Hepatocyte (in vitro differentiated cells): ENCODE data around the gene TRABD. TPM values are rescaled to one million over a fixed set of nuclear protein-coding genes. Genes with fewer than 3 reads are reported as not detected.

Experiments used
- DNase-seq: peaks from one replicate; pipeline ENCODE4 v3.0.0-alpha.2; 2016; ENCODE audit warnings: low spot score
- H2AFZ ChIP-seq: fragments of 200-600 bp; sonication (generic); 2 replicates; pipeline ENCODE4 v1.6.0; 2016; ENCODE audit warnings: antibody characterized with exemption, mild to moderate bottlenecking
- H3K27ac ChIP-seq: fragments of 200-600 bp; sonication (generic); 2 replicates; pipeline ENCODE4 v1.5.1; 2016; ENCODE audit warnings: mild to moderate bottlenecking
- H3K27me3 ChIP-seq: fragments of 200-600 bp; sonication (generic); 2 replicates; pipeline ENCODE4 v1.6.1; 2016
- H3K36me3 ChIP-seq: fragments of 200-600 bp; sonication (generic); replicated peaks from 2 replicates; pipeline ENCODE4 v1.5.1; 2016; ENCODE audit warnings: low read depth; ENCODE audit not compliant: insufficient read depth
- H3K4me1 ChIP-seq: fragments of 200-600 bp; sonication (generic); 2 replicates; pipeline ENCODE4 v1.5.1; 2016; ENCODE audit warnings: mild to moderate bottlenecking, moderate library complexity; ENCODE audit not compliant: insufficient read depth
- H3K4me2 ChIP-seq: fragments of 200-600 bp; sonication (generic); 2 replicates; pipeline ENCODE4 v1.6.0; 2016
- H3K4me3 ChIP-seq: fragments of 200-600 bp; sonication (generic); 2 replicates; pipeline ENCODE4 v1.5.1; 2016; ENCODE audit warnings: mild to moderate bottlenecking
- H3K79me2 ChIP-seq: fragments of 200-600 bp; sonication (generic); 2 replicates; pipeline ENCODE4 v1.6.0; 2017; ENCODE audit warnings: mild to moderate bottlenecking
- H3K9me2 ChIP-seq: fragments of 200-600 bp; sonication (generic); replicated peaks from 2 replicates; pipeline ENCODE4 v1.6.0; 2017; ENCODE audit warnings: mild to moderate bottlenecking; ENCODE audit not compliant: insufficient read depth
- H3K9me3 ChIP-seq: fragments of 200-600 bp; sonication (generic); 2 replicates; pipeline ENCODE4 v1.5.1; 2016; ENCODE audit warnings: low read depth, mild to moderate bottlenecking
- H4K20me1 ChIP-seq: fragments of 200-600 bp; sonication (generic); 2 replicates; pipeline ENCODE4 v1.6.0; 2016; ENCODE audit warnings: mild to moderate bottlenecking; ENCODE audit not compliant: insufficient read depth, poor library complexity, severe bottlenecking
- CTCF ChIP-seq: fragments of 200-600 bp; sonication (generic); IDR thresholded peaks from 2 replicates; pipeline ENCODE4 v1.5.1; 2016; ENCODE audit warnings: antibody characterized with exemption, mild to moderate bottlenecking; ENCODE audit not compliant: poor library complexity
- EZH2 ChIP-seq: fragments of 200-600 bp; sonication (generic); IDR thresholded peaks from 2 replicates; pipeline ENCODE4 v1.6.1; 2016; ENCODE audit warnings: antibody characterized with exemption, mild to moderate bottlenecking, borderline replicate concordance
- EZH2phosphoT487 ChIP-seq: fragments of 200-600 bp; sonication (generic); IDR thresholded peaks from one replicate; pipeline ENCODE4 v1.6.1; 2018; ENCODE audit warnings: antibody characterized with exemption, mild to moderate bottlenecking, low read depth, moderate library complexity; ENCODE audit not compliant: unreplicated experiment, severe bottlenecking
- WGBS: methylation state at CpG from one replicate; pipeline ENCODE4 v1.1.6; 2016; ENCODE audit warnings: low lambda C conversion rate; ENCODE audit errors: missing lambda C conversion rate; 5-methylcytosine and 5-hydroxymethylcytosine counted together
- polyA plus RNA-seq: library from polyadenylated mRNA; unstranded; fragments of >200 nt; fragmentation: Nextera tagmentation; extraction: Ambion mirVana; gene quantifications from 2 replicates; pipeline ENCODE4 v1.2.1, GENCODE V29; 2016
- total RNA-seq: library from RNA; depleted of rRNA; stranded (reverse); fragments of >200 nt; gene quantifications from 2 replicates; pipeline ENCODE4 v1.2.3, GENCODE V29; 2014

TRABD gene
- total and polyA plus RNA-seq, 2 experiments from 2014 or later = 25.9 to 62.3 TPM

GRCh38 chr22:50232481-50233151, 46.9 kb downstream of the TRABD start:
- TF ChIP-seq CTCF (no peak), EZH2 (no peak), EZH2phosphoT487 (no peak)
- Histone ChIP-seq H3K9me3 (no peaks in the 10 kb centered on the region), H3K27me3 (no peaks in the 10 kb centered on the region), H3K4me1 (no peaks in the 10 kb centered on the region), H3K79me2 (peaks cover 9% of the 10 kb centered on the region), H3K36me3 (no peaks in the 10 kb centered on the region), H3K9me2 (no peaks in the 10 kb centered on the region), H3K27ac (no peak overlapping the region), H4K20me1 (no peaks in the 10 kb centered on the region), H2AFZ (no peak overlapping the region), H3K4me3 (no peak overlapping the region), H3K4me2 (no peak overlapping the region)
- 97% methylated on average over 20 of the region's 20 CpGs for WGBS
- DNase-seq = no peak

- Histone ChIP-seq H3K4me1 (no peaks in the 10 kb centered on the region), H4K20me1 (no peaks in the 10 kb centered on the region), H3K27me3 (no peaks in the 10 kb centered on the region), H3K9me2 (no peaks in the 10 kb centered on the region), H2AFZ (no peak overlapping the region), H3K4me2 (no peak overlapping the region), H3K36me3 (no peaks in the 10 kb centered on the region), H3K79me2 (peaks cover 13% of the 10 kb centered on the region), H3K9me3 (no peaks in the 10 kb centered on the region), H3K27ac (no peak overlapping the region), H3K4me3 (no peak overlapping the region)
- TF ChIP-seq EZH2phosphoT487 (no peak), CTCF (no peak), EZH2 (no peak)
- DNase-seq = no peak
- WGBS = 94% methylated on average over 18 of the region's 18 CpGs
These were observed 47.5 kb downstream of the TRABD start for GRCh38 chr22:50233223-50233622.

GRCh38 chr22:50236731-50237409, 51.2 kb downstream of the TRABD start:
- peaks cover 42% of the 10 kb centered on the region for H3K79me2 ChIP-seq
- H3K9me3 ChIP-seq = no peaks in the 10 kb centered on the region
- H3K27me3 ChIP-seq = no peaks in the 10 kb centered on the region
- TF ChIP-seq CTCF = peak; percentile 42
- no peak for TF ChIP-seq EZH2phosphoT487
- no peak overlapping the region for H3K4me3 ChIP-seq
- H2AFZ ChIP-seq = no peak overlapping the region
- WGBS = 78% methylated on average over 11 of the region's 11 CpGs
- peaks cover 9% of the 10 kb centered on the region for H4K20me1 ChIP-seq
- no peak for DNase-seq
- H3K4me2 ChIP-seq = no peak overlapping the region
- H3K27ac ChIP-seq = no peak overlapping the region
- no peaks in the 10 kb centered on the region for H3K9me2 ChIP-seq
- no peaks in the 10 kb centered on the region for H3K36me3 ChIP-seq
- peaks cover 7% of the 10 kb centered on the region for H3K4me1 ChIP-seq
